HG02970 (cell line): Measurements from ENCODE around the gene STRADB.
"Not testable (repeated sequence)": the region's sequence is repeated elsewhere in the genome, so short reads cannot be mapped to it uniquely, and the experiment has no call there.

Experiments
- ATAC-seq: cut with Tn5 transposase; IDR thresholded peaks from one replicate; pipeline ENCODE4 v1.9.1; 2021; ENCODE audit warnings: mild to moderate bottlenecking, moderate library complexity, moderate number of reproducible peaks; ENCODE audit not compliant: unreplicated experiment, low FRiP score

The STRADB gene

GRCh38 chr2:201429835-201430234, 21.7 kb upstream of the STRADB start:
- not testable (repeated sequence) for ATAC-seq

DNA sequence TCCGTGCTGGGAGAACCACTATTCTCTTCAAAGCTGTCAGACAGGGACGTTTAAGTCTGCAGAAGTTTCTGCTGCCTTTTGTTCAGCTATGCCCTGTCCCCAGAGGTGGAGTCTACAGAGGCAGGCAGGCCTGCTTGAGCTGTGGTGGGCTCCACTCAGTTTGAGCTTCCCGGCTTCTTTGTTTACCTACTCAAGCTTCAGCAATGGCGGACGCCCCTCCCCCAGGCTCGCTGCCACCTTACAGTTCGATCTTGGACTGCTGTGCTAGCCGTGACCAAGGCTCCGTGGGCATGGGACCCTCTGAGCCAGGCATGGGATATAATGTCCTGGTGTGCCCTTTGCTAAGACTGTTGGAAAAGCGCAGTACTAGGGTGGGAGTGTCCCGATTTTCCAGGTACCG, 21.2 kb upstream of the STRADB start:
- ATAC-seq, result not testable (repeated sequence)

- no peak for ATAC-seq
These were observed 20.7 kb upstream of the STRADB start for GRCh38 chr2:201430839-201431238.

DNA sequence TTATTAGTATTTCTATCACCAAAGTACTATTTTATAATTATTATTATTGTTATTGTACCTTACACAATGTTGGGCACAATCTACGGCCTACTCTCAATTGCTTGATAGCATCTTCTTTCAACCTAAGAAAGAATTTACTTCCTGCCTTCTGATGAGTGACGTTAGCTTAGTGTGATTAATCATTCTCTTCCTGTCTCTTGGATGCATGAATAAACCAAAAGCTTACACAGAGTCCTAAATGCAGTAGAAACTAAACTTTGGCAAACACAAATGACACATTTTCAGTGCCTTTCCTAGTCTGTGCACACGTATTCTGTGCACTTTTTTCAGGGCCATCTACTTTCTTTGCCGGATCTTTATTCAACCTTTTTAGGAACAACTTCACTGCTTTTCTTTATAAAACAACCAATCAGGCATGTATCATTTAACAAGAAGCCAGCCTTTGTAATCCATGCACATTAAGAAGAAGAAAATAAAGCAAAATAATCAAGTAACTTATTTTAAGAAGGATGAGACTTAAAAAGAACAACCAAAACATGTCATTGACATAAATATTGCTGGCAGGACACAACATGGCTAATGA, 19.4 kb upstream of the STRADB start:
- no peak for ATAC-seq

DNA sequence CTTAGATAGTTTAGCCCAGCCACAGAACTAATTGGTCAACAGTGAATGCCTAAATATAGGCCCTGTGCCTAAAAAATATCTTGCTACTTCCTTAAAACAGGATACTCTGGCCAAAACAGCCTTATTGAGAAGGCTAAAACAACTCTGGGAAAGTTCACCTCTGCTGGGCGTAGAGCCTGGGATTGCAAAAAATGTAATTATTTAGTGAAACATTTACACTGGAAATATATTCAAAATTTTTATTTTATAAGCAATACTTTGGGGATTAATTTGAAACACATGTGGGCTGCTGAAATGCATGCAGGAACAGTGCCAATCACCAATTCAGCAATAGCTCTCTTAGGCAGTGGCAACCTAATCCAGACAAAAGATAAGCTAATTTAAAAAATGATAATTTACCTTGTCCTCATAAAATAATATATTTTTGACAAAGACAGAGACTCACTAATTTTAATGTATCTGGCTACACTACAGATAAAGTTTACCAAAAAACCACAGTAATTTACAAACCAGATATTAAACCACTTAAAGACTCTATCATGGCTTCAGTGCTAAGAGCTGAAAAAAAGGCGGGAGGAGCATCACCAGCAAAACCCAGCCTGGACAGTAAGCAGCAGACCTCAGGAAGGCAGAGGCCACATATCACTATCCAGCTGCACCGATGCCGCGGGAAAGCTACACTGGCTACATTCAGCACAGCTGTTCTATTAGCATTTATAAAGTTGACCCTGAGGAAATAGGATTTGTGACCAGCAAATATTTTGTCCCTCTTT, 18.7 kb upstream of the STRADB start:
- ATAC-seq, result no peak

DNA sequence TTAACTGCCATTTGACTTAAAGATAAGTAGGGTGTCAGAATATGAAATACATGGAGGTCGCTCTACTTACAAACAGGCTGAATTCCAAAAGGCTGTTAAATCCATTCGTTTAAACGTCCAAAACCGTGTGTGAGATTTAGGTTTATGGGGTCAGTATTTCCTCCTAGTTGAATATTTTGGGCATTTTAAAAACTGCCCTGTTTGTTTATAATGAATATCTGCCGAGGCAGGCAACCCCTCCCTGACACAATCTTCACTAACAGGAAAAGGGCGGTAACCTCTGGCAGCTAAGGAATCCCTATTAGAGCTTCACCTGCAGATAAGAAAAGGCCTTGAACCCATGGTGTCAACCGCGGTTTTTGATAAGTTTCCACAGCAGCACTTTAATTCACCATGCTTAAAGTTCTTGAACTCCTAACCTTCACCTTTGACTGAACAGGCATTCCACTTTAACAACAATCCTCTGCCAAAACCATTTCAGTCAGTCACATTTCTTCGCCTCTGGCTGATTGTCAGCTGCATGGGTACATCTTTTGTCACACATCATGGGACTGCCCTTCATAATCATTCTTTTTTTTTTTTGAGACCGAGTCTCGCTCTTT, 18.0 kb upstream of the STRADB start:
- ATAC-seq, result no peak

- ATAC-seq, result no peak
These were observed 15.4 kb upstream of the STRADB start for GRCh38 chr2:201436141-201436540.

- ATAC-seq, result not testable (repeated sequence)
These were observed 12.1 kb upstream of the STRADB start for GRCh38 chr2:201439336-201439922.

GRCh38 chr2:201440182-201440581, 11.4 kb upstream of the STRADB start:
- ATAC-seq, result no peak

GRCh38 chr2:201441409-201441808, 10.1 kb upstream of the STRADB start:
- ATAC-seq, result no peak

DNA sequence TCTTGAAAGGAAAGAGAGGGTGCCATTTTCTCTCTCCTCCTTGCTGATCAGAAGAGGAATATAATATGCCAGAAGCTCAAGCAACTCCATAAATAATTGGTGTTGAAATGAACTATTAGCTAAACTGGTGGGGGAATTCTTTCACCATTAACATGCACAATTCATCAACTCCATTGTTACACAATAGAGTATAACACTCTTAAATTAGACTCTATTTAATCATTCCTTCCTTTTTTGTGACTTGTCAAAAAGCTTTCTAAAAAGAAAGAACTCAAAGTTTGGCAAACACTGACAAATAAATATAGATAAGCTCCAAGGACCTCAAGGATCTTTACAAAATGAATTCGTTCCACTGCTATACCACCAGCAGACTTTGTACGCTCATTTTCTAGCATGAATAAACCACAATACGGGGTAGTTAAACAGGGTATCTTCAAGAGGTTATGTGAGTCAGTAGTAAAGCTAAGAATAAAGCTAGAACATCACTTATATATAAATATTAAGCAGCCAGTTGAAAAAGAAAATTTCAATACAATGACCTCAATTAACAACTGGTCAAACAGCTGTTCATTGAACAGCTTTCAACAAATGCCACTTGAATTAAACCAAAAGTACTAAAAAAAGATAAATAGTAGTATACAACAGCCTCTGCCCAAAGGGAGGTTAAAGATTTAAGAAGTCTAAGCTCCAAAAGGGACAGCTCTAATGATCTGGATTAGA, 6.6 kb upstream of the STRADB start:
- no peak for ATAC-seq

- ATAC-seq, result no peak
These were observed 4.5 kb upstream of the STRADB start for GRCh38 chr2:201447086-201447485.

DNA sequence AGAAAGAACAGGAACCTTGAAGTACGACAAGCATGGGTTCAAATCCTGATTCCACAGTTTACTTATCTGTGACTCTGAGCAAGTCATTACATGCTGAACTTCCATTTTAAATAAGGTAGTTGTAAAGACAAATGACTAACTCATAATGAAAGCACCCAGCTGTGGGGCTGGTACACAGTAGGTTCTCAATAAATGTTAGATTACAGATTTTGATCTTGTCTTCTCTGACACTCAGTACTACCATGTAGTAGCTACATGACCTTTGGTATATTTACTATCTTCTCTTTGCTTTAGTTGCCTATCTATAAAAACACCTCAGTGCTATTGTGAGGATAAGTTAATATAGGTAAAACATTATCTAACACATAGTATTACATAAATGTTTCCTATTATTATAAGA, 3.5 kb upstream of the STRADB start:
- no peak for ATAC-seq

DNA sequence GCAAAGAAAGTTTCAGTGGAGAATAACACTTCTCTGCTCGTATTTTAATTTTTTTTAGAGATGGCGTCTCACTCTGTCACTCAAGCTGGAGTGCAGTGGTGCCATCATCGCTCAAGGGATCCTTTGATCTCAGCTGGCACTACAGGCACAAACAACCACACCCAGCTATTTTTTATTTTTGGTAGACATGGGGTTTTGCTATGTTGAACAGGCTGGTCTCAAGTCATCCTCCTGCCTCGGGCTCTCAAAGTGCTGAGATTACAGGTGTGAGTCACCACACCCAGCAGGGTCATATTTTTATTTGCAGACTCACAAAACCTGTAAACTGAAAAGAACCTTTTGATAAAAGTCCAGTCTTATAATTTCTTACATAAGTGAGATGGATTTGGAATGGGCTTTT, 2.8 kb upstream of the STRADB start:
- no peak for ATAC-seq

GRCh38 chr2:201450954-201451291, 617 bp upstream of the STRADB start:
- ATAC-seq, result peak; percentile 27

- peak; percentile 14 for ATAC-seq
These were observed 750 bp downstream of the STRADB start for GRCh38 chr2:201452058-201452921.

- no peak for ATAC-seq
These were observed 1.5 kb downstream of the STRADB start for GRCh38 chr2:201452922-201453643.

- ATAC-seq, result no peak
These were observed 6.8 kb downstream of the STRADB start for GRCh38 chr2:201458381-201458780.

DNA sequence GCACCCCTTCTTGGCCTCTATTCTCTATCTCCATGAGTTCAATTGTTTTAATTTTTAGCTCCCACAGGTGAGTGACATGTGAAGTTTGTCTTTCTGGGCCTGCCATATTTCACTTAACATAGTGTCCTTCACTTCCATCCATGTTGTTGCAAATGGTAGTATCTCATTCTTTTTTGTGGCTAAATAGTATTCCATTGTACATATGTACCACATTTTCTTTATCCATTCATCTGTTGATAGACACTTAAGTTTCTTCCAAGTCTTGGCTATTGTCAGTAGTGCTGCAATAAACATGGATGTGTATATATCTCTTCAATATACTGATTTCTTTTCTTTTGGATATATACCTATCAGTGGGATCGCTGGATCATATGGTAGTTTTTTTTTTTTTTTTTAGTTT, 9.0 kb downstream of the STRADB start:
- no peak for ATAC-seq
